T-helper 22 cell (primary cell): ENCODE data around the gene RAB6C.
"Not testable (repeated sequence)": the region's sequence is repeated elsewhere in the genome, so short reads cannot be mapped to it uniquely, and the experiment has no call there.

Experiments used
- DNase-seq: peaks from one replicate; pipeline ENCODE4 v3.0.0-alpha.2; 2020; ENCODE audit warnings: low read depth

The RAB6C gene

GRCh38 chr2:129996657-129997237 is 17.3 kb downstream of the RAB6C start:
- not testable (repeated sequence) for DNase-seq

DNA sequence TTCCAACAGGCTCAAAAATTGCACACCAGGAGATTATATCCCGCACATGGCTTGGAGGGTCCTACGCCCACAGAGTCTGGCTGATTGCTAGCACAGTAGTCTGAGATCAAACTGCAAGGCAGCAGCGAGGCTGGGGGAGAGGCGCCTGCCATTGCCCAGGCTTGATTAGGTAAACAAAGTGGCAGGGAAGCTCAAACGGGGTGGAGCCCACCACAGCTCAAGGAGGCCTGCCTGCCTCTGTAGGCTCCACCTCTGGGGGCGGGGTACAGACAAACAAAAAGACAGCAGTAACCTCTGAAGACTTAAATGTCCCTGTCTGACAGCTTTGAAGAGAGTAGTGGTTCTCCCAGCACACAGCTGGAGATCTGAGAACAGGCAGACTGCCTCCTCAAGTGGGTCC is 19.3 kb downstream of the RAB6C start:
- not testable (repeated sequence) for DNase-seq

DNA sequence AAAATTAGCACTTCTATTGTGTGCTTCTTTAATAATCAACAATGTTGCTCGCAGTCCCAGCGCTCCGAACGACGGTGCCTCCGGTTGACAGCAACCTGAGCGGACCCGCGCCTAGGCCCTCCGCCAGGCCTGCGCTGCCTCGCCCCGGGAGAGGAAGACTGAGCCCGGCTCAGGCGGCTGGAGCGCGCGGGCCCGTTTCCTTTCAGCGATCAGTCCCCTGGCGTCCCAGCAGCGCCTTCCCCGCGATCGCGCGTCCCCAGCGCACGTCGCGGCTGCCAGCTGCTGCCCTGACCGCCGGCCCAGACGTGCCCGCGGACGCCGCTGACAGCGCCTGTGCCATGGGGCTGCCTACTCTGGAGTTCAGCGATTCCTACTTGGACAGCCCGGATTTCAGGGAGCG is 26.4 kb downstream of the RAB6C start:
- DNase-seq, result not testable (repeated sequence)

DNA sequence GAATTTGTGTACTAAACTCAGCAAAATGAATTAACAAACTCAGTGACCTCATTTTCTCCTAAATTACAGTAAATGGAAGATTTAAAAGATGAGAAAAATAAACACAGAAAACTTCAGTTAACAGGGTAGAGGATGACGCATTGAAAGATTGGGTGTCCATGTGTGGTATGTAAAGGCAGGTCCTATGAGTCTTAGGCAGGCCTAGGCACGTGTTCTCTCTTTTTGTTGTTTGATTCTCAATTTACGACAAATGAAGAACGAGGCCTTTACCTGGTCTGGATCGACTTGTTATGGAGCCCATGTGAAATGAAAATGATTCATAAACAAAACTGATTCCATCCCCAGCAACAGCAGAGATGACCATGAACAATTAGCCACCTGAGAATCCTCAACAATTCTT is 37.2 kb downstream of the RAB6C start:
- DNase-seq, result not testable (repeated sequence)

- no peak for DNase-seq
Observed at GRCh38 chr2:130019402-130019801, 39.9 kb downstream of the RAB6C start.

- not testable (repeated sequence) for DNase-seq
Observed at GRCh38 chr2:130020069-130020468, 40.6 kb downstream of the RAB6C start.

DNA sequence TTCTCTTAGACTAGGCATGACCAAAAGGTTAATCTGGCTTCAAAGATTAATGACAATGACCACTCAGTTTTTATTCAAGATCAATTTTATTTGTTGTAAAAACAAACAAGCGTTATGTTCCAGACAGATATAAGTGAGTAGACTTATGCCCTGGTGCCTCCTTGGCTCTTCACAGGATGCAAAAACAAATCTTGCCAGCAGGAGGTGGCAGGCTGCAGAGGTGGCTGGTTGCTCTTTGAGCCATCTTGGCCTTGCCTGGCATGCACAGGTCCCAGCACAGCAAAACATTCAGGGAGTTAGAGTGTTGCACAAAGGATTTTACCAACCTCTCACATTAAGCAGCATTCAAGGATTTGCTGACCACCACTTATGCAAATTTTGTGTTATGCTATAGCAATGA is 46.5 kb downstream of the RAB6C start:
- not testable (repeated sequence) for DNase-seq
